ENCODE results near the gene AP4B1. TPM values are rescaled to one million over a fixed set of nuclear protein-coding genes. Genes with fewer than 3 reads are reported as not detected.
A peak's percentile ranks its signal among the peaks of the same experiment; 100 is the strongest.

AP4B1 gene
- total and polyA plus RNA-seq, 2 of the 13 experiments (the other 11 are each of a cell fraction or from before 2014, with no cell fraction given), result 8.5 to 12.0 TPM

DNA sequence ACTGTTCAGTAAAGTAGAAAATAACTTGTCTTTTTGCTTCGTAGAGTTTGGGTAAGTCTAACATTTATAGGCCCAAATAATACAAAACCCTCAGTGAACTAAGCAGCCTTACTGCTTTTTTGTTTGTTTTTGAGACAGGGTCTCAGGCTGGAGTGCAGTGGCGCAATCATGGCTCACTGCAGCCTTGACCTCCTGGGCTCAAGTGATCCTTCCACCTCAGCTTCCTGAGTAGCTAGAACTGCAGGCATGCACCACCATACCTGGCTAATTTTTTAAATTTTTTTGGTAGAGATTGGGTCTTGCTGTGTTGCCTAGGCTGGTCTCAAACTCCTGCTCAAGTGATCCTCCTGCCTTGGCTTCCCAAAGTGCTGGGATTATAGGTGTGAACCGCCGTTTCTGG lies 43.6 kb upstream of the AP4B1 start (continued):
- TF ChIP-seq, protein P1, sequence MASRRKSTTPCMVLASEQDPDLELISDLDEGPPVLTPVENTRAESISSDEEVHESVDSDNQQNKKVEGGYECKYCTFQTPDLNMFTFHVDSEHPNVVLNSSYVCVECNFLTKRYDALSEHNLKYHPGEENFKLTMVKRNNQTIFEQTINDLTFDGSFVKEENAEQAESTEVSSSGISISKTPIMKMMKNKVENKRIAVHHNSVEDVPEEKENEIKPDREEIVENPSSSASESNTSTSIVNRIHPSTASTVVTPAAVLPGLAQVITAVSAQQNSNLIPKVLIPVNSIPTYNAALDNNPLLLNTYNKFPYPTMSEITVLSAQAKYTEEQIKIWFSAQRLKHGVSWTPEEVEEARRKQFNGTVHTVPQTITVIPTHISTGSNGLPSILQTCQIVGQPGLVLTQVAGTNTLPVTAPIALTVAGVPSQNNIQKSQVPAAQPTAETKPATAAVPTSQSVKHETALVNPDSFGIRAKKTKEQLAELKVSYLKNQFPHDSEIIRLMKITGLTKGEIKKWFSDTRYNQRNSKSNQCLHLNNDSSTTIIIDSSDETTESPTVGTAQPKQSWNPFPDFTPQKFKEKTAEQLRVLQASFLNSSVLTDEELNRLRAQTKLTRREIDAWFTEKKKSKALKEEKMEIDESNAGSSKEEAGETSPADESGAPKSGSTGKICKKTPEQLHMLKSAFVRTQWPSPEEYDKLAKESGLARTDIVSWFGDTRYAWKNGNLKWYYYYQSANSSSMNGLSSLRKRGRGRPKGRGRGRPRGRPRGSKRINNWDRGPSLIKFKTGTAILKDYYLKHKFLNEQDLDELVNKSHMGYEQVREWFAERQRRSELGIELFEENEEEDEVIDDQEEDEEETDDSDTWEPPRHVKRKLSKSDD (CRISPR knock-in tag; IDR thresholded peaks at IDR 0.05; ENCODE audit: low read depth), result 0 out of 2 replicates have a peak, but pooled peaks have one; percentile 33
- peak; percentile 19; the same call in 1 of the 2 replicates for TF ChIP-seq NCOR1 (IDR thresholded peaks at IDR 0.05; ENCODE audit: borderline replicate concordance, low read length)
- peak; percentile 94 for TF ChIP-seq GATAD2A (CRISPR knock-in tag; IDR thresholded peaks at IDR 0.05)
- TF ChIP-seq HMG20A (CRISPR knock-in tag; IDR thresholded peaks at IDR 0.05; ENCODE audit: borderline replicate concordance), result peak; percentile 82; the same call in 1 of the 2 replicates
- TF ChIP-seq, protein P2, sequence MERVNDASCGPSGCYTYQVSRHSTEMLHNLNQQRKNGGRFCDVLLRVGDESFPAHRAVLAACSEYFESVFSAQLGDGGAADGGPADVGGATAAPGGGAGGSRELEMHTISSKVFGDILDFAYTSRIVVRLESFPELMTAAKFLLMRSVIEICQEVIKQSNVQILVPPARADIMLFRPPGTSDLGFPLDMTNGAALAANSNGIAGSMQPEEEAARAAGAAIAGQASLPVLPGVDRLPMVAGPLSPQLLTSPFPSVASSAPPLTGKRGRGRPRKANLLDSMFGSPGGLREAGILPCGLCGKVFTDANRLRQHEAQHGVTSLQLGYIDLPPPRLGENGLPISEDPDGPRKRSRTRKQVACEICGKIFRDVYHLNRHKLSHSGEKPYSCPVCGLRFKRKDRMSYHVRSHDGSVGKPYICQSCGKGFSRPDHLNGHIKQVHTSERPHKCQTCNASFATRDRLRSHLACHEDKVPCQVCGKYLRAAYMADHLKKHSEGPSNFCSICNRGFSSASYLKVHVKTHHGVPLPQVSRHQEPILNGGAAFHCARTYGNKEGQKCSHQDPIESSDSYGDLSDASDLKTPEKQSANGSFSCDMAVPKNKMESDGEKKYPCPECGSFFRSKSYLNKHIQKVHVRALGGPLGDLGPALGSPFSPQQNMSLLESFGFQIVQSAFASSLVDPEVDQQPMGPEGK (CRISPR knock-in tag; IDR thresholded peaks at IDR 0.05), result peak; percentile 40; the same call in 1 of the 2 replicates
- peak; percentile 37; the same call in 1 of the 2 replicates for TF ChIP-seq GABPB1 (CRISPR knock-in tag; IDR thresholded peaks at IDR 0.05)
- TF ChIP-seq, protein P3, sequence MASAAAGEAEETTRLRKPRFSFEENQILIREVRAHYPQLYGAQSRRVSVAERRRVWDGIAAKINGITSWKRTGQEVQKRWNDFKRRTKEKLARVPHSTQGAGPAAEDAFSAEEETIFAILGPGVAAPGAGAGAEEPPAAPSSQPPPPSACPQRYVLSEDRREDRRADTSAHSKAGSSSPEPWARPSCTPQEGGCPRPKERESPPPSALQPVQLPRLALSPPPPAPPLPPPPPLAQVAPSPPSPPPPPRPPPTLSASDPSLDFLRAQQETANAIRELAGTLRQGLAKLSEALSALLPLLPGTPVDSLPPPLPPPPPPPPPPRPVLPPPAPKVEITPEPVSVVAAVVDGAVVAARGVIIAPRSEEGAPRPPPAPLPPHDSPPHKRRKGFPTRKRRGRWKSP (CRISPR knock-in tag; IDR thresholded peaks at IDR 0.05), result peak; percentile 21; the same call in 1 of the 2 replicates
- TF ChIP-seq HNF4A (CRISPR knock-in tag; IDR thresholded peaks at IDR 0.05), result peak; percentile 88
- TF ChIP-seq, protein P4, sequence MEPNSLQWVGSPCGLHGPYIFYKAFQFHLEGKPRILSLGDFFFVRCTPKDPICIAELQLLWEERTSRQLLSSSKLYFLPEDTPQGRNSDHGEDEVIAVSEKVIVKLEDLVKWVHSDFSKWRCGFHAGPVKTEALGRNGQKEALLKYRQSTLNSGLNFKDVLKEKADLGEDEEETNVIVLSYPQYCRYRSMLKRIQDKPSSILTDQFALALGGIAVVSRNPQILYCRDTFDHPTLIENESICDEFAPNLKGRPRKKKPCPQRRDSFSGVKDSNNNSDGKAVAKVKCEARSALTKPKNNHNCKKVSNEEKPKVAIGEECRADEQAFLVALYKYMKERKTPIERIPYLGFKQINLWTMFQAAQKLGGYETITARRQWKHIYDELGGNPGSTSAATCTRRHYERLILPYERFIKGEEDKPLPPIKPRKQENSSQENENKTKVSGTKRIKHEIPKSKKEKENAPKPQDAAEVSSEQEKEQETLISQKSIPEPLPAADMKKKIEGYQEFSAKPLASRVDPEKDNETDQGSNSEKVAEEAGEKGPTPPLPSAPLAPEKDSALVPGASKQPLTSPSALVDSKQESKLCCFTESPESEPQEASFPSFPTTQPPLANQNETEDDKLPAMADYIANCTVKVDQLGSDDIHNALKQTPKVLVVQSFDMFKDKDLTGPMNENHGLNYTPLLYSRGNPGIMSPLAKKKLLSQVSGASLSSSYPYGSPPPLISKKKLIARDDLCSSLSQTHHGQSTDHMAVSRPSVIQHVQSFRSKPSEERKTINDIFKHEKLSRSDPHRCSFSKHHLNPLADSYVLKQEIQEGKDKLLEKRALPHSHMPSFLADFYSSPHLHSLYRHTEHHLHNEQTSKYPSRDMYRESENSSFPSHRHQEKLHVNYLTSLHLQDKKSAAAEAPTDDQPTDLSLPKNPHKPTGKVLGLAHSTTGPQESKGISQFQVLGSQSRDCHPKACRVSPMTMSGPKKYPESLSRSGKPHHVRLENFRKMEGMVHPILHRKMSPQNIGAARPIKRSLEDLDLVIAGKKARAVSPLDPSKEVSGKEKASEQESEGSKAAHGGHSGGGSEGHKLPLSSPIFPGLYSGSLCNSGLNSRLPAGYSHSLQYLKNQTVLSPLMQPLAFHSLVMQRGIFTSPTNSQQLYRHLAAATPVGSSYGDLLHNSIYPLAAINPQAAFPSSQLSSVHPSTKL (CRISPR knock-in tag; IDR thresholded peaks at IDR 0.05), result peak; percentile 97
- TF ChIP-seq, protein P5, sequence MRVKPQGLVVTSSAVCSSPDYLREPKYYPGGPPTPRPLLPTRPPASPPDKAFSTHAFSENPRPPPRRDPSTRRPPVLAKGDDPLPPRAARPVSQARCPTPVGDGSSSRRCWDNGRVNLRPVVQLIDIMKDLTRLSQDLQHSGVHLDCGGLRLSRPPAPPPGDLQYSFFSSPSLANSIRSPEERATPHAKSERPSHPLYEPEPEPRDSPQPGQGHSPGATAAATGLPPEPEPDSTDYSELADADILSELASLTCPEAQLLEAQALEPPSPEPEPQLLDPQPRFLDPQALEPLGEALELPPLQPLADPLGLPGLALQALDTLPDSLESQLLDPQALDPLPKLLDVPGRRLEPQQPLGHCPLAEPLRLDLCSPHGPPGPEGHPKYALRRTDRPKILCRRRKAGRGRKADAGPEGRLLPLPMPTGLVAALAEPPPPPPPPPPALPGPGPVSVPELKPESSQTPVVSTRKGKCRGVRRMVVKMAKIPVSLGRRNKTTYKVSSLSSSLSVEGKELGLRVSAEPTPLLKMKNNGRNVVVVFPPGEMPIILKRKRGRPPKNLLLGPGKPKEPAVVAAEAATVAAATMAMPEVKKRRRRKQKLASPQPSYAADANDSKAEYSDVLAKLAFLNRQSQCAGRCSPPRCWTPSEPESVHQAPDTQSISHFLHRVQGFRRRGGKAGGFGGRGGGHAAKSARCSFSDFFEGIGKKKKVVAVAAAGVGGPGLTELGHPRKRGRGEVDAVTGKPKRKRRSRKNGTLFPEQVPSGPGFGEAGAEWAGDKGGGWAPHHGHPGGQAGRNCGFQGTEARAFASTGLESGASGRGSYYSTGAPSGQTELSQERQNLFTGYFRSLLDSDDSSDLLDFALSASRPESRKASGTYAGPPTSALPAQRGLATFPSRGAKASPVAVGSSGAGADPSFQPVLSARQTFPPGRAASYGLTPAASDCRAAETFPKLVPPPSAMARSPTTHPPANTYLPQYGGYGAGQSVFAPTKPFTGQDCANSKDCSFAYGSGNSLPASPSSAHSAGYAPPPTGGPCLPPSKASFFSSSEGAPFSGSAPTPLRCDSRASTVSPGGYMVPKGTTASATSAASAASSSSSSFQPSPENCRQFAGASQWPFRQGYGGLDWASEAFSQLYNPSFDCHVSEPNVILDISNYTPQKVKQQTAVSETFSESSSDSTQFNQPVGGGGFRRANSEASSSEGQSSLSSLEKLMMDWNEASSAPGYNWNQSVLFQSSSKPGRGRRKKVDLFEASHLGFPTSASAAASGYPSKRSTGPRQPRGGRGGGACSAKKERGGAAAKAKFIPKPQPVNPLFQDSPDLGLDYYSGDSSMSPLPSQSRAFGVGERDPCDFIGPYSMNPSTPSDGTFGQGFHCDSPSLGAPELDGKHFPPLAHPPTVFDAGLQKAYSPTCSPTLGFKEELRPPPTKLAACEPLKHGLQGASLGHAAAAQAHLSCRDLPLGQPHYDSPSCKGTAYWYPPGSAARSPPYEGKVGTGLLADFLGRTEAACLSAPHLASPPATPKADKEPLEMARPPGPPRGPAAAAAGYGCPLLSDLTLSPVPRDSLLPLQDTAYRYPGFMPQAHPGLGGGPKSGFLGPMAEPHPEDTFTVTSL (CRISPR knock-in tag; IDR thresholded peaks at IDR 0.05; ENCODE audit: borderline replicate concordance), result peak; percentile 84; the same call in 1 of the 2 replicates
- TF ChIP-seq KMT2A (CRISPR knock-in tag; IDR thresholded peaks at IDR 0.05), result peak; percentile 37; the same call in 1 of the 2 replicates
- TF ChIP-seq, protein P6, sequence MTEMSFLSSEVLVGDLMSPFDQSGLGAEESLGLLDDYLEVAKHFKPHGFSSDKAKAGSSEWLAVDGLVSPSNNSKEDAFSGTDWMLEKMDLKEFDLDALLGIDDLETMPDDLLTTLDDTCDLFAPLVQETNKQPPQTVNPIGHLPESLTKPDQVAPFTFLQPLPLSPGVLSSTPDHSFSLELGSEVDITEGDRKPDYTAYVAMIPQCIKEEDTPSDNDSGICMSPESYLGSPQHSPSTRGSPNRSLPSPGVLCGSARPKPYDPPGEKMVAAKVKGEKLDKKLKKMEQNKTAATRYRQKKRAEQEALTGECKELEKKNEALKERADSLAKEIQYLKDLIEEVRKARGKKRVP (CRISPR knock-in tag; IDR thresholded peaks at IDR 0.05), result 0 out of 4 replicates have a peak, but pooled peaks of 1 of the 2 experiments have one; percentile 27

Measured in HepG2 (cell line).